OCI-LY3 (cell line): ENCODE data around the gene ZNF407.

ENCODE experiments used
- H2AFZ ChIP-seq: fragments of 200-600, 300-600 bp; shearing (Covaris generic); 2 replicates; pipeline ENCODE4 v1.6.0; 2014; ENCODE audit warnings: antibody characterized with exemption, low read depth, low read length
- H3K27ac ChIP-seq: fragments of 200-600, 300-600 bp; sonication (generic); 2 replicates; pipeline ENCODE4 v1.5.1; 2014; ENCODE audit warnings: mild to moderate bottlenecking, low read length, moderate library complexity, mixed read lengths
- H3K27me3 ChIP-seq: fragments of 200-600, 300-600 bp; sonication (generic); 2 replicates; pipeline ENCODE4 v1.6.1; 2014; ENCODE audit warnings: low read depth, low read length, mixed read lengths
- H3K36me3 ChIP-seq: fragments of 200-600, 300-600 bp; sonication (generic); replicated peaks from 2 replicates; pipeline ENCODE3; 2014; ENCODE audit warnings: low read depth, low read length, mixed read lengths
- H3K4me1 ChIP-seq: fragments of 300-600, 200-600 bp; sonication (generic); 2 replicates; pipeline ENCODE4 v1.6.1; 2014; ENCODE audit warnings: low read length, mixed read lengths
- H3K4me2 ChIP-seq: fragments of 200-600, 300-600 bp; sonication (generic); 2 replicates; pipeline ENCODE4 v1.6.1; 2014; ENCODE audit warnings: low read length, mixed read lengths
- H3K4me3 ChIP-seq: fragments of 300-600, 200-600 bp; sonication (generic); 2 replicates; pipeline ENCODE4 v1.5.1; 2014; ENCODE audit warnings: antibody characterized with exemption, mild to moderate bottlenecking, low read length, moderate library complexity
- H3K79me2 ChIP-seq: fragments of 300-600, 200-600 bp; shearing (Covaris generic); 2 replicates; pipeline ENCODE4 v1.6.1; 2014; ENCODE audit warnings: mild to moderate bottlenecking, low read length, mixed read lengths
- H3K9ac ChIP-seq: fragments of 300-600, 200-600 bp; shearing (Covaris generic); 2 replicates; pipeline ENCODE4 v1.6.0; 2014; ENCODE audit warnings: mild to moderate bottlenecking, low read length, moderate library complexity
- H3K9me3 ChIP-seq: fragments of 200-600, 300-600 bp; shearing (Covaris generic); 2 replicates; pipeline ENCODE4 v1.6.1; 2014; ENCODE audit warnings: low read length, mixed read lengths; ENCODE audit not compliant: insufficient read depth
- H4K20me1 ChIP-seq: fragments of 200-600, 300-600 bp; sonication (generic); 2 replicates; pipeline ENCODE4 v1.6.1; 2016; ENCODE audit warnings: low read length, mixed read lengths; ENCODE audit not compliant: insufficient read depth
- EZH2phosphoT487 ChIP-seq: fragments of 200-600 bp; shearing (Covaris generic); IDR thresholded peaks from 2 replicates; pipeline ENCODE4 v1.6.1; 2018; ENCODE audit warnings: antibody characterized with exemption, mixed run types, low read depth
- TF ChIP-seq, protein P1 (sequence below): fragments of 200-600, 300-600 bp; sonication (generic); IDR thresholded peaks from 2 replicates; pipeline ENCODE4 v1.5.1; 2014; ENCODE audit warnings: antibody characterized with exemption, low read length, low read depth

ZNF407 gene

DNA sequence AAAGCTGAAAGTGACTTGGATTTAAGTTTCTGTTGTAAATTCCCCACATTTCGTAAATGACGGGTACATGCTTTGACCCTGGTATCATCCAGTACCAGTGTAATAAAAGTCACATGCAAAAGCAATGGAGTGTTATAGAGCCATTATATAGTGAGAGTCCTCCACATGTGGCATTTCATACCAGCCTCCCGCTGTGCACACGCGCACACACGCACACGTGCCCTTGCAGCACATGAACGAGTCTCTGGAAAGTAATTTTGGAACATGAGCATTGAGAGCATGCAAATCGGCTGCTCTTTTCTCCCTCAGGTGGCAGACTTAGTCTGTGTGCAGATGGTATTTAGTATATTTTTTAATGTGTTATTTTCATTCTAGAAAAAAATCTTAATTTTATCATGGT is 198.1 kb downstream of the ZNF407 start:
- Histone ChIP-seq H3K4me2 (peak overlapping the region; percentile 42), H2AFZ (no peak overlapping the region), H3K27ac (no peak overlapping the region), H3K36me3 (no peaks in the 10 kb centered on the region), H3K4me1 (peaks cover 39% of the 10 kb centered on the region), H3K27me3 (no peaks in the 10 kb centered on the region), H3K4me3 (peak overlapping the region; percentile 17; the same call in 1 of the 2 replicates), H3K9me3 (no peaks in the 10 kb centered on the region), H3K79me2 (no peaks in the 10 kb centered on the region), H4K20me1 (no peaks in the 10 kb centered on the region), H3K9ac (no peak overlapping the region)
- TF ChIP-seq EZH2phosphoT487: no peak
- TF ChIP-seq, protein P1, sequence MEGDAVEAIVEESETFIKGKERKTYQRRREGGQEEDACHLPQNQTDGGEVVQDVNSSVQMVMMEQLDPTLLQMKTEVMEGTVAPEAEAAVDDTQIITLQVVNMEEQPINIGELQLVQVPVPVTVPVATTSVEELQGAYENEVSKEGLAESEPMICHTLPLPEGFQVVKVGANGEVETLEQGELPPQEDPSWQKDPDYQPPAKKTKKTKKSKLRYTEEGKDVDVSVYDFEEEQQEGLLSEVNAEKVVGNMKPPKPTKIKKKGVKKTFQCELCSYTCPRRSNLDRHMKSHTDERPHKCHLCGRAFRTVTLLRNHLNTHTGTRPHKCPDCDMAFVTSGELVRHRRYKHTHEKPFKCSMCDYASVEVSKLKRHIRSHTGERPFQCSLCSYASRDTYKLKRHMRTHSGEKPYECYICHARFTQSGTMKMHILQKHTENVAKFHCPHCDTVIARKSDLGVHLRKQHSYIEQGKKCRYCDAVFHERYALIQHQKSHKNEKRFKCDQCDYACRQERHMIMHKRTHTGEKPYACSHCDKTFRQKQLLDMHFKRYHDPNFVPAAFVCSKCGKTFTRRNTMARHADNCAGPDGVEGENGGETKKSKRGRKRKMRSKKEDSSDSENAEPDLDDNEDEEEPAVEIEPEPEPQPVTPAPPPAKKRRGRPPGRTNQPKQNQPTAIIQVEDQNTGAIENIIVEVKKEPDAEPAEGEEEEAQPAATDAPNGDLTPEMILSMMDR: no peak

DNA sequence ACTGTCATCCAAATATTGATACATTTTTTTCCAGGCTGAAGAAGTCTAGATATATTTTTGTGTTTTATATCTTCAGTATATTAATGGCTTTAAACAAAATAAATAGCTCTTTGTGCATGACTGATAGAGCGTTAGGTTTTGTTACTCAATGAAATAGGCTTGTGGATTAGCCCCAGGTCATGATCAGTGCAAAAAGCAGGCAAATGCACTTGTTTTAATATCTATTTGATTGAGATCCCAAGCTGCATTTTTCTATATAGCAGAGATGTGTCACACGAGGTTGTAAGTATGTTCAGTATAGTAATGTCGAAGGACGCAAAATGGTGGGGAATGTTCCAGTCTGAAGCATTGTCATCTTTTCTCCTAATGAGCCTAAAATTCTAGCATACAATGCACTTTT is 198.5 kb downstream of the ZNF407 start:
- H3K9me3 ChIP-seq: no peaks in the 10 kb centered on the region
- H3K9ac ChIP-seq: no peak overlapping the region
- no peak overlapping the region for H2AFZ ChIP-seq
- no peaks in the 10 kb centered on the region for H3K36me3 ChIP-seq
- H3K27ac ChIP-seq: no peak overlapping the region
- H3K4me3 ChIP-seq: no peak overlapping the region
- TF ChIP-seq EZH2phosphoT487: no peak
- TF ChIP-seq, protein P1: no peak
- H3K27me3 ChIP-seq: no peaks in the 10 kb centered on the region
- no peaks in the 10 kb centered on the region for H4K20me1 ChIP-seq
- peak overlapping the region; percentile 42 for H3K4me2 ChIP-seq
- H3K4me1 ChIP-seq: peaks cover 39% of the 10 kb centered on the region
- no peaks in the 10 kb centered on the region for H3K79me2 ChIP-seq

DNA sequence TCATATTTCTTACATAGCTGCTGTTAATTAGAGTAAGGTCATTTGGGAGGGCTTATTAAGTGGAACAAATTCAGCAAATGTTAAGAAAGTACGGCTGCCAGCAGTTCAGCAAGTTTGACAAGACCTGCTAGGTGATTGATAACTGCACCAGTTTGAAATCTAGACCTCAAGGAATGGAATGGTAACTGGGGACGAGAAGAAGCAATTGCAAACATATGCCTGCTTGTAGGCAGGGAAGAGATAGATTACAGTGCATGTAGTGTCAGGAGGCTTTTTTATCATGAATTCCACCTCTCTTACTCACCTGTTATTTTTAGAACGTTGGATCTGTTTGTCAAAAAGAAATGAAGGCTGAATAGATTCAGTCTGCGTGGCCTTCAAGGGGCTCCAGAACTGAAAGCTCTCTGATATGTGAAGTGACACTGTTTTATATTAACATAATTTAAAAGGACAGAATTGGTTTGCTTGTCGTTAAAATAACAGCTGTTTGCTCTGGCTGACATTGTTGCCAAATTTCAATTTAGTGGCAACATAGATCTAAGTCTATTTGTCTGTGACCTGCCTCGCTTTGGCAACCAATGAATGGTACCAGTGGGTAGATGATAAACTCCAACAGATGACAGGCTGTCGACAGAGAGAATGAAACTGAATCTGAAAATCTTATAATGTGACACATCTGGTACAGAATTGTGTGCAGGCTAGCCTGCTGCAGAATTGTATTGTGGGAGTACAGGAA is 199.3 kb downstream of the ZNF407 start:
- no peaks in the 10 kb centered on the region for H3K9me3 ChIP-seq
- no peak overlapping the region for H2AFZ ChIP-seq
- peak overlapping the region; percentile 7 for H3K27ac ChIP-seq
- peaks cover 39% of the 10 kb centered on the region for H3K4me1 ChIP-seq
- no peaks in the 10 kb centered on the region for H3K79me2 ChIP-seq
- no peaks in the 10 kb centered on the region for H4K20me1 ChIP-seq
- no peaks in the 10 kb centered on the region for H3K27me3 ChIP-seq
- H3K36me3 ChIP-seq: no peaks in the 10 kb centered on the region
- H3K9ac ChIP-seq: no peak overlapping the region
- TF ChIP-seq EZH2phosphoT487: no peak
- TF ChIP-seq, protein P1: no peak
- H3K4me3 ChIP-seq: peak overlapping the region; percentile 39
- peak overlapping the region; percentile 58 for H3K4me2 ChIP-seq

DNA sequence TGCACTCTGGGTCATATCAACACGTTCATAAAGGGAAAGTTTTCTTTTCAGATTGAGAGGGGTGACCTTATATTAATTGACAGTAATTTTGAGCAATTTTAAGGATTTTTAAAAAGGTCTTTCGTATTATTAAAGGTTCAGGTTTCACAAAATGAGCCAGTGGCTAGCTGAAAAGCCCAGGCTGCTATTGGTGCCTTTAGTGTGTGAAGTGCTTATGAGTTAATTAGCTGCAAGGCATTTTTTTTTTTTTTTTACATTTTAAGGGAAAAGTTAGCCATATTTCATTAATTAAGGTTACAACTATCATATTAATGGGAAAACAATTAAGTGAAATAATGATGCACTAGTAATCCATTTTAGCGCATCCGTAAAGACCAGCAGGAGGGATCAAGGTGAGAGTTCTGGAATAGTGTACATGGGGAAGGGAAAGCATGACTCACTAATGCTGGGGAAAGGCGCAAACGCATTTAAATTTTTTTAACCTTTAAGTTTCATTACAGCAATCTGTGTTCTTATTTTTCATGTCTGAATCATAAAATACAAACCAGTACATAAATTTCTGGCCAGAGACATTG is 200.0 kb downstream of the ZNF407 start:
- Histone ChIP-seq H3K27me3 (no peaks in the 10 kb centered on the region), H3K4me3 (peak overlapping the region; percentile 39), H3K9ac (no peak overlapping the region), H3K36me3 (no peaks in the 10 kb centered on the region), H3K9me3 (no peaks in the 10 kb centered on the region), H3K79me2 (no peaks in the 10 kb centered on the region), H3K27ac (peak overlapping the region; percentile 7), H3K4me1 (peaks cover 39% of the 10 kb centered on the region), H2AFZ (no peak overlapping the region), H4K20me1 (no peaks in the 10 kb centered on the region), H3K4me2 (peak overlapping the region; percentile 58)
- TF ChIP-seq, protein P1: no peak
- no peak for TF ChIP-seq EZH2phosphoT487
